ENCODE measurements around the gene NOC4L.

DNA sequence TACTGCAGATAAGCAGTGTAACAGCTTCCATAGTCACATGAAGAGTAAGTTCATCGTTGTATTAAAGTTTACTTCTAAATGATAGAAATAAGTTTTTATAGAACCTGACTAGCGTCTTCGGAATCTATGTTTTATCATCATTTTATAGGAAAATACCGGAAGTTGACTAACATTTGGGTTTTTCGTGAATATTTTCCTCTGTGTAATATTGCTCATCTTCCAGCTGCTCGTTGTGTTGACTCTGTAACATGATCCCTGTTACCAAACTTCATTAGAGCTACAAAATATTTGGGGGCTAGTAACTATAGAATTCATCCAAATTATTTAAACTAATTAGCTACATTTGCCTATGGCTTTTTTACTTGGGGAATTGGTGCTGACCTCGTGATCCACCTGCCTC, 37.3 kb upstream of the NOC4L start:
- TF ChIP-seq RFX5 (IDR thresholded peaks at IDR 0.05; ENCODE audit: low read length) (no peak), JUND (IDR thresholded peaks at IDR 0.05) (no peak), SMC3 (IDR thresholded peaks at IDR 0.05; ENCODE audit: low read depth, low read length) (no peak), ELF1 (IDR thresholded peaks at IDR 0.05) (no peak), POLR2AphosphoS5 (IDR thresholded peaks at IDR 0.05; ENCODE audit: low read depth, low read length) (no peak), RAD21 (IDR thresholded peaks at IDR 0.05; ENCODE audit: low read length) (no peak)
- TF ChIP-seq, protein P1, sequence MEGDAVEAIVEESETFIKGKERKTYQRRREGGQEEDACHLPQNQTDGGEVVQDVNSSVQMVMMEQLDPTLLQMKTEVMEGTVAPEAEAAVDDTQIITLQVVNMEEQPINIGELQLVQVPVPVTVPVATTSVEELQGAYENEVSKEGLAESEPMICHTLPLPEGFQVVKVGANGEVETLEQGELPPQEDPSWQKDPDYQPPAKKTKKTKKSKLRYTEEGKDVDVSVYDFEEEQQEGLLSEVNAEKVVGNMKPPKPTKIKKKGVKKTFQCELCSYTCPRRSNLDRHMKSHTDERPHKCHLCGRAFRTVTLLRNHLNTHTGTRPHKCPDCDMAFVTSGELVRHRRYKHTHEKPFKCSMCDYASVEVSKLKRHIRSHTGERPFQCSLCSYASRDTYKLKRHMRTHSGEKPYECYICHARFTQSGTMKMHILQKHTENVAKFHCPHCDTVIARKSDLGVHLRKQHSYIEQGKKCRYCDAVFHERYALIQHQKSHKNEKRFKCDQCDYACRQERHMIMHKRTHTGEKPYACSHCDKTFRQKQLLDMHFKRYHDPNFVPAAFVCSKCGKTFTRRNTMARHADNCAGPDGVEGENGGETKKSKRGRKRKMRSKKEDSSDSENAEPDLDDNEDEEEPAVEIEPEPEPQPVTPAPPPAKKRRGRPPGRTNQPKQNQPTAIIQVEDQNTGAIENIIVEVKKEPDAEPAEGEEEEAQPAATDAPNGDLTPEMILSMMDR (IDR thresholded peaks at IDR 0.05): no peak

Data from SK-N-SH (cell line).